Activated CD8-positive, alpha-beta T cell treated with anti-CD3 and anti-CD28 coated beads, Interleukin-2, amount 10 ng/mL, durations not matched to agents 7 days and 5 days (primary cell): Measurements from ENCODE around the gene EFNA2. TPM values are rescaled to one million over a fixed set of nuclear protein-coding genes. Genes with fewer than 3 reads are reported as not detected.
"Not testable (repeated sequence)": the region's sequence is repeated elsewhere in the genome, so short reads cannot be mapped to it uniquely, and the experiment has no call there.

ENCODE experiments used
- ATAC-seq: fragments of 150-1000 bp; cut with Tn5 transposase; one replicate; pipeline ENCODE4 v1.10.0; 2021; ENCODE audit warnings: moderate library complexity
- CTCF ChIA-PET: fragments of 350-600 bp; sonication (Branson Sonifier 250); formaldehyde crosslinking; loops from one replicate; lab custom pipeline; 2021; ENCODE audit warnings: antibody characterized with exemption; lab: Charles Lee
- POLR2A ChIA-PET: fragments of 350-600 bp; sonication (Branson Sonifier 250); formaldehyde crosslinking; loops from one replicate; lab custom pipeline; 2021; ENCODE audit warnings: antibody characterized with exemption; lab: Charles Lee
- DNase-seq: peaks from one replicate; pipeline ENCODE4 v3.0.0-alpha.2; 2020
- H3K27ac Mint-ChIP-seq: one replicate; pipeline ENCODE4 v1.8.0; 2021; ENCODE audit warnings: mild to moderate bottlenecking, mixed read lengths
- H3K27me3 Mint-ChIP-seq: one replicate; pipeline ENCODE4 v1.8.0; 2021; ENCODE audit warnings: low read depth, mixed read lengths
- H3K36me3 Mint-ChIP-seq: one replicate; pipeline ENCODE4 v1.8.0; 2021; ENCODE audit warnings: low read depth, mixed read lengths
- H3K4me1 Mint-ChIP-seq: one replicate; pipeline ENCODE4 v1.8.0; 2021; ENCODE audit warnings: low read depth, mixed read lengths
- H3K4me3 Mint-ChIP-seq: one replicate; pipeline ENCODE4 v1.8.0; 2021; ENCODE audit warnings: mild to moderate bottlenecking, mixed read lengths
- H3K9me3 Mint-ChIP-seq: one replicate; pipeline ENCODE4 v1.8.0; 2022; ENCODE audit warnings: mixed read lengths; ENCODE audit not compliant: insufficient read depth
- total RNA-seq, 2 experiments: library from RNA; stranded (reverse); gene quantifications; one replicate each; pipeline ENCODE4 v1.2.3, GENCODE V29; 2021

The EFNA2 gene
- total RNA-seq, 2 experiments from 2014 or later, result not detected

DNA sequence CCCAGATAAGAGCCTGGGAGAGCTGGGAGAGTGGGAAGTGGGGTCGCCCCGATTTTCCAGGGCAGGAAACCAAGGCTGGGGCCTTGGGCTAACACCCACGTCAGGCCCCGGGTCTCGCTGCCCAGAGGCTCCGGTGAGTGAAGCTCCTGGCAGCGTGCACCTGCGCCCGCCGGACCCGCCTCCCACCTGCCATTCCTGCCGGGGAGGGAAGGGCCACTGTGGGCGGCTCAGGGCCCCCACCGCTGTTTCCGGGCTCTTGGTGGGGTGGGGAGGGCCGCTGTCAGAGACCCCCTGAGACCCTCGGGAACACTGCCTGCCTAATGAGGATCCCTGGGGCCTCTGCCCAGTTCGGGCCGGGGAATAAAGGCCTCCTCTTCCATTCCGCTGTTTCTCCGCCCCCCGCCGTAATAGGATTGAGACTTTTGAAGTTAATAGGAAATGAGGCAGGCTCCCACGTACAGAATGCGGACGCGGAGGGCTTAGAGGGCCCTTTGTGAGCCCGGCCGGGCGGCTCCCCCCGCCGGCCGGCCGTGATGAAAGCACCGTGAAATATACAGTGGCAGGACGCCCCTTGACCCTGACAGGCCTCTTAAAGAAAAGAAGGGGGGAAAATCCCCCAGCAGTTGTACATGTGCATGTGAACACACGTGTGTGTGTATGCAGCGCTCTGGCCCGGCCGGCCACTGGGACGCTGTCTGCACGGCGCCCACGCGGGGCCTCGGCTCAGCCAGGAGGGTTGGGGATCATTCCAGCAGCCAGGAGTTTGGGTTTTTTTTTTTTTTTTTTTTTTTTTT lies 33.2 kb downstream of the EFNA2 start:
- no peak for DNase-seq
- no peaks in the 10 kb centered on the region for H3K36me3 Mint-ChIP-seq
- CTCF ChIA-PET, result no interaction called here
- peaks cover 29% of the 10 kb centered on the region for H3K27me3 Mint-ChIP-seq
- no peaks in the 10 kb centered on the region for H3K4me1 Mint-ChIP-seq
- H3K27ac Mint-ChIP-seq, result no peak overlapping the region
- H3K4me3 Mint-ChIP-seq, result no peak overlapping the region
- ATAC-seq, result no peak
- no peaks in the 10 kb centered on the region for H3K9me3 Mint-ChIP-seq
- POLR2A ChIA-PET, result no interaction called here

- POLR2A ChIA-PET, H3K4me1 Mint-ChIP-seq, H3K9me3 Mint-ChIP-seq, H3K27ac Mint-ChIP-seq, H3K36me3 Mint-ChIP-seq, H3K4me3 Mint-ChIP-seq, ATAC-seq, CTCF ChIA-PET, DNase-seq: not testable (repeated sequence)
- H3K27me3 Mint-ChIP-seq, result peaks cover 32% of the 10 kb centered on the region
Observed at GRCh38 chr19:1320282-1320650, 34.6 kb downstream of the EFNA2 start.

- Mint-ChIP-seq H3K27me3 (peaks cover 36% of the 10 kb centered on the region), H3K4me3 (no peak overlapping the region), H3K9me3 (no peaks in the 10 kb centered on the region), H3K27ac (no peak overlapping the region), H3K36me3 (no peaks in the 10 kb centered on the region), H3K4me1 (no peaks in the 10 kb centered on the region)
- DNase-seq (no peak), ATAC-seq (no peak)
- CTCF ChIA-PET, result no interaction called here
- POLR2A ChIA-PET, result no interaction called here
Observed at GRCh38 chr19:1321539-1321938, 35.9 kb downstream of the EFNA2 start.

DNA sequence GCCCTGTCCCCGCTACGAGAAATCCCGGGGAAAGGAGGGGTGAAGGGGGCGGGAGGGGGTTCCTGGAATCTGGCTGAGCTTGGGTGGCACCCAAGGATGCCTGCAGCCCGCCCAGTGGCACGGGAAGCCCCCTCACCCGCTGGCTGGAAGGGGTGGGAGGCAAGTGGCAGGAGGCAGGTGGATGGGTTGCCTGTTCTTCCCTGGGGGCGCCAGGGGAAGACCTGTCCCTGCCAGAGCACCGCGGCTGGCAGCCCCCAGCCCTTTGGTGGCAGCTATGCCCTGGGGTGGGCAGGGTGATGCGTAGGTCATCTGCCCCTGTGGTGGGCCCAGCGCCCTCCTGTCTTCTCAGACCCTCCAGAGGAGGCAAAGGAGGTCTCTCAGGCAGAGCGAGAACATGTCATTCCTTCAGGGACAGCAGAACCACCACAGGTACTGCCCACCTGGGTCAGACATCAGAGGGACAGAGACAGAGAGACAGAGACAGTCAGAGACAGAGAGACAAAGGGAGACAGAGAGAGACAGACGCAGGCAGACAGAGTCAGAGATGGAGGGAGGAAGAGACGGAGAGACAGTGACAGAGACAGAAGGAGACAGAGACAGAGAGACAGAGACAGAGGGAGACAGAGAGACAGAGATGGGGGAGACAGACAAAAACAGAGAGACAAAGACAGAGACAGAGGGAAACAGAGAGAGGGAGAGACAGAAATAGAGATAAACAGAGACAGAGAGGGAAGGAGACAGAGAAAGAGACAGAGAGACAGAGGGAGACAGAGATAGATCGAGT lies 36.7 kb downstream of the EFNA2 start:
- DNase-seq, result no peak
- H3K9me3 Mint-ChIP-seq, result no peaks in the 10 kb centered on the region
- ATAC-seq, result no peak
- no peaks in the 10 kb centered on the region for H3K4me1 Mint-ChIP-seq
- H3K27me3 Mint-ChIP-seq, result peaks cover 32% of the 10 kb centered on the region
- ChIA-PET CTCF (no interaction called here), POLR2A (no interaction called here)
- no peaks in the 10 kb centered on the region for H3K36me3 Mint-ChIP-seq
- no peak overlapping the region for H3K4me3 Mint-ChIP-seq
- no peak overlapping the region for H3K27ac Mint-ChIP-seq

- POLR2A ChIA-PET, result no interaction called here
- H3K27me3 Mint-ChIP-seq, result peaks cover 30% of the 10 kb centered on the region
- no peak for ATAC-seq
- H3K9me3 Mint-ChIP-seq, result no peaks in the 10 kb centered on the region
- CTCF ChIA-PET, result no interaction called here
- no peak overlapping the region for H3K4me3 Mint-ChIP-seq
- no peaks in the 10 kb centered on the region for H3K4me1 Mint-ChIP-seq
- no peak overlapping the region for H3K27ac Mint-ChIP-seq
- no peak for DNase-seq
- H3K36me3 Mint-ChIP-seq, result no peaks in the 10 kb centered on the region
Observed at GRCh38 chr19:1324249-1324805, 38.7 kb downstream of the EFNA2 start.

DNA sequence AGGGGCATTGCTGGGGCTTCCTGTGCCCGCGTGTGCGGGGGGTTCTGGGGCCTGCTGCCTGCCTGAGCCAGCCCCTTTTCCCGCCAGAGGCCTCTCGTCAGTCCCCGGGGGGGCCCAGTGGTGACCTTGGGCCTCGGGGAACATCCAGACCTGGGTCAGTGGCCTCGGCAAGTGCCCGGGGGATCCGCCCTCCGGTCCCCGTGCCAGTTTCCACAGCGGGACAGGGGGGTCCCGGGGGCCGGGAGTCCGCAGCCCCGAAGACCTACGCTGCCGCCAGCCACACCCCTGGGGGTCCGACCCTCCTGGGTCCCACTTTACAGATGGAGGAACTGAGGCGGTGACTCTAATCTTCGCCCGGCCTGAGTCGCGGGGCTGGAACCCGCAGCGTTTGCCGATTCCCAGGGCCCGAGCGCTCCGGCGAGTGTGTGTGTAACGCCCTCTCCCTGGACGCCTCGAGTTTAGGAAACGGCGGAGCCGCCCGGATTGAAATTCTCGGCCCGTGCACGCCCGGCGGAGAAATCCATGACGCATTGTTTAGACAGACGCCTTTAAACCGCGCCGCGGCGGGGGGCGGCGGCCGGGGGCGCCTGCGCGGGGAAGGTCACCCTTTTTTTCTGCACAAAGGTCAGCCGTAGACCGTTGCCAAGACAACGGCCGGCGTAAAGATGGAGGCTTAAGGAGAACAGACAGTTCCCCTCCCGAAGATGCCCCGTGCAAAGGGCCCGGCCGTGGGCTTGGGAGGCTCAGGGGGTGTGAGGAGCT lies 39.3 kb downstream of the EFNA2 start:
- POLR2A ChIA-PET, result no interaction called here
- CTCF ChIA-PET, result no interaction called here
- ATAC-seq (peak; percentile 74), DNase-seq (peak; percentile 27)
- Mint-ChIP-seq H3K27me3 (peaks cover 30% of the 10 kb centered on the region), H3K9me3 (no peaks in the 10 kb centered on the region), H3K4me3 (no peak overlapping the region), H3K4me1 (no peaks in the 10 kb centered on the region), H3K27ac (no peak overlapping the region), H3K36me3 (no peaks in the 10 kb centered on the region)

DNA sequence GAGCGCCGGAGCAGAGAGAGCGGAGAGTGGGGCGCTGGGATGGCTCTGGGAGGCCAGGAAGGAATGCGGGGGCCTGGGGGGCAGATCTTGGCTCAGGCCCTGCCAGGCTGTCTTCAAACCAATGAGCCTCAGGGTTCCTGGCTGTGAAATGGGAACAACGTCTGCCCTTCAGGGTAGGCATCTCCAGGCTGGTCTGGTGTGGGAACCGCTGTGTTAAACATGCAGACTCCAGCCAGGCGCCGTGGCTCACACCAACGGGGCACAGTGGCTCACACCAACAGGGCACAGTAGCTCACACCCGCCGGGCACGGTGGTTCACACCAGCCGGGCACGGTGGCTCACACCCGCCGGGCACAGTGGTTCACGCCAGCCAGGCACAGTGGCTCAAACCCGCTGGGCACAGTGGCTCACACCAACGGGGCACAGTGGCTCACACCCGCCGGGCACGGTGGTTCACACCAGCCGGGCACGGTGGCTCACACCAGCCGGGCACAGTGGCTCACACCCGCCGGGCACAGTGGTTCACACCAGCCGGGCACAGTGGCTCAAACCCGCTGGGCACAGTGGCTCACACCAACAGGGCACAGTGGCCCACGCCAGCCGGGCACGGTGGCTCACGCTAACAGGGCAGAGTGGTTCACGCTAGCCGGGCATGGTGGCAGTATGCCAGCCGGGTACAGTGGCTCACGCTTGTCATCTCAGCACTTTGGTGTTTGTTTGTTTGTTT lies 40.1 kb downstream of the EFNA2 start:
- Mint-ChIP-seq H3K27ac (no peak overlapping the region), H3K4me1 (no peaks in the 10 kb centered on the region), H3K4me3 (no peak overlapping the region), H3K27me3 (peaks cover 30% of the 10 kb centered on the region), H3K36me3 (no peaks in the 10 kb centered on the region), H3K9me3 (no peaks in the 10 kb centered on the region)
- ATAC-seq (no peak), DNase-seq (no peak)
- CTCF ChIA-PET, result no interaction called here
- POLR2A ChIA-PET, result interaction anchor here (0.9 kb wide), 1 partner anchor 27 kb away, joined by 3 read pairs; no protein-coding TSS in a partner anchor

- POLR2A ChIA-PET, result interaction anchor here (0.9 kb wide), 1 partner anchor 29 kb away, joined by 3 read pairs; no protein-coding TSS in a partner anchor
- Mint-ChIP-seq H3K4me1 (no peaks in the 10 kb centered on the region), H3K36me3 (no peaks in the 10 kb centered on the region), H3K27ac (no peak overlapping the region), H3K9me3 (no peaks in the 10 kb centered on the region), H3K27me3 (peaks cover 28% of the 10 kb centered on the region), H3K4me3 (no peak overlapping the region)
- ATAC-seq, result no peak
- CTCF ChIA-PET, result interaction anchor here (2.0 kb wide), 1 partner anchor 11 kb away, joined by 4 read pairs; no protein-coding TSS in a partner anchor
- no peak for DNase-seq
Observed at GRCh38 chr19:1327125-1327524, 41.5 kb downstream of the EFNA2 start.

DNA sequence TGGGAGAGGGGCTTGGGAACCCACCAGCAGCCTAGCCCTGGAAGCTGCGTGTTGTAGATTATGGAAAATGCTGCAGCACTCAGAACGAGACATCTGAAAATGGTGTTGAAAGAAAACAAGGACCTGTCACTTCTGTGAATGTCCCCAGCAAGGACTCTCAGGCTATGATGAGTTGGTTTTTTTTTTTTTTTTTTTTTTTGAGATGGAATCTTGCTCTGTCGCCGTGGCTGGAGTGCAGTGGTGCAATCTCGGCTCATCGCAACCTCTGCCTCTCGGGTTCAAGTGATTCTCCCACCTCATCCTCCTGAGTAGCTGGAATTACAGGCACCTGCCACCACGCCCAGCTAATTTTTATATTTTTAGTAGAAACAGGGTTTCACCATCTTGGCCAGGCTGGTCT lies 46.5 kb downstream of the EFNA2 start:
- H3K9me3 Mint-ChIP-seq, CTCF ChIA-PET, ATAC-seq, POLR2A ChIA-PET, H3K36me3 Mint-ChIP-seq, DNase-seq, H3K4me1 Mint-ChIP-seq, H3K27ac Mint-ChIP-seq, H3K4me3 Mint-ChIP-seq, H3K27me3 Mint-ChIP-seq: not testable (repeated sequence)

DNA sequence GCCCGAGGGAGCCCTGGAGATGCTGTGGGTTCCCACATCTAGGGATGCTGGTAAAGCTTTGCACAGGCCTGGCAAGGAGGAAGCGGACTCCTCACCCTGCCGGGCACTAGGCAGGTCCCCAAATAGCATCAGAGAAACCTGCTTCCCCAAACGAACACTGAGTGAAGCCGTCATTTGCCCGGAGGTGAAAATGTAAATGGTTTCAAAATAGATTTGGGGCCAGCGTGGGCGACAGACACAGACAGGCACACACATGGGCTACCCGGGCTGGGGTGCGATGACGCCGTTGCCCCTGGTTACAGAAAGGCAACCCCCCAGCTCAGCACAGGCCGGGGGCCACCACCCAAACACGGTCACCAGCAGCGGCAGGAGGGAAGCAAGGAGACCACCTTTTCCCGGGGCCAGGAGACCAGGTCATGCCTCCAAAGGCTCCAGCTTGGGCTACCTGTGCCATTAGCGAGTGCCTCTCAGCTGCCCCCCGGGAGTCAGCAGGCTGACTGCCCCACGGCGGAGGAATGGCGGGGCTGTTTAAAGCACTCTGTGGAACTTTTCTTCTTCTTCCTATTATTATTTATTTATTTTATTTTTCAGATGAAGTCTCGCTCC lies 50.5 kb downstream of the EFNA2 start:
- CTCF ChIA-PET, result no interaction called here

More for the DNA sequence above, 50.5 kb downstream of the EFNA2 start:
- H3K27ac Mint-ChIP-seq, result no peak overlapping the region
- H3K9me3 Mint-ChIP-seq, result no peaks in the 10 kb centered on the region
- H3K4me1 Mint-ChIP-seq, result no peaks in the 10 kb centered on the region
- no peak for DNase-seq
- POLR2A ChIA-PET, result interaction anchor here (1.1 kb wide), 1 partner anchor 18 kb away, joined by 3 read pairs; a partner anchor contains a TSS
- no peak for ATAC-seq
- no peak overlapping the region for H3K4me3 Mint-ChIP-seq
- H3K27me3 Mint-ChIP-seq, result no peaks in the 10 kb centered on the region
- no peaks in the 10 kb centered on the region for H3K36me3 Mint-ChIP-seq
